DOHH2 (cell line): Measurements from ENCODE around the gene EPG5.
"Not testable (repeated sequence)": the region's sequence is repeated elsewhere in the genome, so short reads cannot be mapped to it uniquely, and the experiment has no call there.

Experiments used
- H3F3A ChIP-seq: fragments of 200-600 bp; sonication (generic), shearing (Covaris generic); 2 replicates; pipeline ENCODE4 v1.6.0; 2016; ENCODE audit warnings: antibody characterized with exemption, mild to moderate bottlenecking; ENCODE audit not compliant: control insufficient read depth, insufficient read depth
- H3K27ac ChIP-seq: fragments of 200-600 bp; sonication (generic); 2 replicates; pipeline ENCODE4 v1.5.1; 2014; ENCODE audit warnings: low read depth, mild to moderate bottlenecking, low read length, moderate library complexity
- H3K27me3 ChIP-seq: fragments of 200-600 bp; sonication (generic); 2 replicates; pipeline ENCODE4 v1.6.1; 2014; ENCODE audit warnings: mild to moderate bottlenecking, low read length, mixed read lengths; ENCODE audit not compliant: control insufficient read depth
- H3K36me3 ChIP-seq: fragments of 200-600 bp; sonication (generic); 2 replicates; pipeline ENCODE4 v1.6.1; 2014; ENCODE audit warnings: mild to moderate bottlenecking, low read length, moderate library complexity, mixed read lengths; ENCODE audit not compliant: control insufficient read depth
- H3K4me1 ChIP-seq: fragments of 200-600 bp; sonication (generic); 2 replicates; pipeline ENCODE4 v1.6.1; 2014; ENCODE audit warnings: mild to moderate bottlenecking, low read length, mixed read lengths; ENCODE audit not compliant: control insufficient read depth
- H3K4me2 ChIP-seq: fragments of 200-600 bp; sonication (generic); 2 replicates; pipeline ENCODE4 v1.6.0; 2014; ENCODE audit warnings: mild to moderate bottlenecking, low read length, moderate library complexity
- H3K4me3 ChIP-seq: fragments of 200-600 bp; sonication (generic); 2 replicates; pipeline ENCODE4 v1.5.1; 2014; ENCODE audit warnings: mild to moderate bottlenecking, low read length, mixed read lengths
- H3K79me2 ChIP-seq: fragments of 200-600 bp; sonication (generic); 2 replicates; pipeline ENCODE4 v1.6.1; 2014; ENCODE audit warnings: mild to moderate bottlenecking, low read length, mixed read lengths; ENCODE audit not compliant: control insufficient read depth
- H3K9me2 ChIP-seq: fragments of 200-600 bp; sonication (generic); replicated peaks from 2 replicates; pipeline ENCODE4 v1.6.1; 2014; ENCODE audit warnings: mild to moderate bottlenecking, low read length, mixed read lengths; ENCODE audit not compliant: control insufficient read depth
- H3K9me3 ChIP-seq: fragments of 200-600 bp; sonication (generic); 2 replicates; pipeline ENCODE4 v1.6.1; 2014; ENCODE audit warnings: antibody characterized with exemption, low read length, mixed read lengths; ENCODE audit not compliant: control insufficient read depth, insufficient read depth
- H4K20me1 ChIP-seq: fragments of 200-600 bp; sonication (generic); 2 replicates; pipeline ENCODE4 v1.6.0; 2014; ENCODE audit warnings: low read depth, mild to moderate bottlenecking, antibody characterized with exemption, low read length, moderate library complexity; ENCODE audit not compliant: control insufficient read depth, insufficient read depth
- EZH2phosphoT487 ChIP-seq: fragments of 200-600 bp; sonication (generic); IDR thresholded peaks from 2 replicates; pipeline ENCODE4 v1.6.1; 2017; ENCODE audit warnings: borderline replicate concordance, mild to moderate bottlenecking, antibody characterized with exemption, low read length, moderate library complexity, mixed read lengths
- TF ChIP-seq, protein P1 (sequence below): fragments of 200-600 bp; sonication (generic); IDR thresholded peaks from one replicate; pipeline ENCODE4 v1.5.1; 2014; ENCODE audit warnings: antibody characterized with exemption, mild to moderate bottlenecking, low read depth, low read length; ENCODE audit not compliant: poor library complexity, severe bottlenecking

EPG5 gene

DNA sequence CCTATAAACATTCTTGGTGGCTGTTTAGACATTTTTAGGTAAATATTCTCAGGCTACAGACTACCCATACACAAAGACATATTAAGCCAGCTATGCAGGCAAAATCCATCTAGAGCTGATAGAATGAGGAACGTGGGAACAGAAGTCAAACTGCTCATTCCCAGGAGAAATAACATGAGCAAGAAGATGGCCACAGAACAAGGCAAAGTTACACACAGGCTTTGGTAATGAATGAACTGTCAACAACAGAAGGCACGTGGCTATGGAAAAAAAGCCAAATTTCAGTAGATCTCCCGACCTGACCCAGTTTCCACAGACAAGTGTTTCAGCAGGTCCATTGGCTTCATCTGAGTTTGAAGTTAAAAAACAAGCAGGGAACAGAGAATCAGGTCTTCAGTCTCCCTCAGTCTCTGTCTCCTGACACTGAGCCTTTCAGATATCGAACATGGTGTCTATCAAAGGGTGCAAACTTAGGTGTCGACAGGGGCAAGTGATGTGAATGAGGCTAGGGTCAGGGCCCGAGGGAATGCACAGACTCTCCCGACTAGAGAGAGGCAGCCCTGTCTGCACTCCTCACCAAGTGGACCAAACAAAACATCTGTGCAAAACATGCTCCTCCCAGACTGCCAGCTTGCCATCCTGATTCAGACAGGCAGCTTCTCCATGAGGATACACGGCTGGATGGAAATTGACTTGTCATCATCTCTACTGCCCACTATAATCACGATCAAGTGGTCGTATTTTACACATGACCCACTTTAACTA lies 115.8 kb downstream of the EPG5 start:
- Histone ChIP-seq H3K27ac (no peak overlapping the region), H3K4me1 (no peaks in the 10 kb centered on the region), H3K36me3 (peaks cover 16% of the 10 kb centered on the region), H3K4me3 (no peak overlapping the region), H3K27me3 (no peaks in the 10 kb centered on the region), H3K9me3 (no peaks in the 10 kb centered on the region), H3K79me2 (no peaks in the 10 kb centered on the region), H3F3A (no peaks in the 10 kb centered on the region), H3K9me2 (no peaks in the 10 kb centered on the region), H4K20me1 (no peaks in the 10 kb centered on the region), H3K4me2 (no peak overlapping the region)
- TF ChIP-seq, protein P1, sequence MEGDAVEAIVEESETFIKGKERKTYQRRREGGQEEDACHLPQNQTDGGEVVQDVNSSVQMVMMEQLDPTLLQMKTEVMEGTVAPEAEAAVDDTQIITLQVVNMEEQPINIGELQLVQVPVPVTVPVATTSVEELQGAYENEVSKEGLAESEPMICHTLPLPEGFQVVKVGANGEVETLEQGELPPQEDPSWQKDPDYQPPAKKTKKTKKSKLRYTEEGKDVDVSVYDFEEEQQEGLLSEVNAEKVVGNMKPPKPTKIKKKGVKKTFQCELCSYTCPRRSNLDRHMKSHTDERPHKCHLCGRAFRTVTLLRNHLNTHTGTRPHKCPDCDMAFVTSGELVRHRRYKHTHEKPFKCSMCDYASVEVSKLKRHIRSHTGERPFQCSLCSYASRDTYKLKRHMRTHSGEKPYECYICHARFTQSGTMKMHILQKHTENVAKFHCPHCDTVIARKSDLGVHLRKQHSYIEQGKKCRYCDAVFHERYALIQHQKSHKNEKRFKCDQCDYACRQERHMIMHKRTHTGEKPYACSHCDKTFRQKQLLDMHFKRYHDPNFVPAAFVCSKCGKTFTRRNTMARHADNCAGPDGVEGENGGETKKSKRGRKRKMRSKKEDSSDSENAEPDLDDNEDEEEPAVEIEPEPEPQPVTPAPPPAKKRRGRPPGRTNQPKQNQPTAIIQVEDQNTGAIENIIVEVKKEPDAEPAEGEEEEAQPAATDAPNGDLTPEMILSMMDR = no peak
- no peak for TF ChIP-seq EZH2phosphoT487

GRCh38 chr18:45850021-45850420 lies 117.1 kb downstream of the EPG5 start:
- Histone ChIP-seq H3K4me2 (no peak overlapping the region), H3K27ac (no peak overlapping the region), H3K79me2 (no peaks in the 10 kb centered on the region), H3K4me1 (no peaks in the 10 kb centered on the region), H3K27me3 (no peaks in the 10 kb centered on the region), H3F3A (no peaks in the 10 kb centered on the region), H3K36me3 (peaks cover 3% of the 10 kb centered on the region; the same call in 1 of the 2 replicates), H3K9me2 (no peaks in the 10 kb centered on the region), H3K9me3 (no peaks in the 10 kb centered on the region), H3K4me3 (no peak overlapping the region), H4K20me1 (no peaks in the 10 kb centered on the region)
- TF ChIP-seq, protein P1 = no peak
- TF ChIP-seq EZH2phosphoT487 = no peak

GRCh38 chr18:45849529-45849928 lies 117.6 kb downstream of the EPG5 start:
- Histone ChIP-seq H3K4me1 (no peaks in the 10 kb centered on the region), H3F3A (no peaks in the 10 kb centered on the region), H3K9me3 (no peaks in the 10 kb centered on the region), H3K4me3 (no peak overlapping the region), H3K79me2 (no peaks in the 10 kb centered on the region), H3K9me2 (no peaks in the 10 kb centered on the region), H3K27ac (no peak overlapping the region), H4K20me1 (no peaks in the 10 kb centered on the region), H3K36me3 (peaks cover 3% of the 10 kb centered on the region; the same call in 1 of the 2 replicates), H3K27me3 (no peaks in the 10 kb centered on the region), H3K4me2 (no peak overlapping the region)
- no peak for TF ChIP-seq EZH2phosphoT487
- TF ChIP-seq, protein P1 = no peak

GRCh38 chr18:45848643-45849042 lies 118.5 kb downstream of the EPG5 start:
- H3F3A ChIP-seq, H4K20me1 ChIP-seq: not testable (repeated sequence)

More at GRCh38 chr18:45848643-45849042, 118.5 kb downstream of the EPG5 start:
- not testable (repeated sequence) for H3K4me3 ChIP-seq, H3K27ac ChIP-seq, H3K27me3 ChIP-seq, H3K4me1 ChIP-seq, H3K36me3 ChIP-seq, H3K4me2 ChIP-seq, H3K79me2 ChIP-seq, H3K9me3 ChIP-seq, H3K9me2 ChIP-seq
